HEK293 (cell line): ENCODE measurements around the gene STAB2.

Experiments
- MEIS1 ChIP-seq: sonication (generic); formaldehyde crosslinking; IDR thresholded peaks from 2 replicates; pipeline ENCODE4 v1.8.1; 2022; ENCODE audit warnings: missing genetic modification reagents, mild to moderate bottlenecking, borderline replicate concordance
- YY1 ChIP-seq: fragments of 450-650 bp; formaldehyde crosslinking; IDR thresholded peaks from 2 replicates; pipeline ENCODE4 v1.5.1; 2018; ENCODE audit warnings: missing biosample characterization, missing genetic modification characterization
- ZNF121 ChIP-seq: fragments of 450-650 bp; formaldehyde crosslinking; IDR thresholded peaks from 2 replicates; pipeline ENCODE4 v1.5.1; 2016; ENCODE audit warnings: missing biosample characterization, missing genetic modification characterization
- ZNF138 ChIP-seq: fragments of 450-650 bp; formaldehyde crosslinking; IDR thresholded peaks from 2 replicates; pipeline ENCODE4 v1.5.1; 2016; ENCODE audit warnings: missing biosample characterization, missing genetic modification characterization, borderline replicate concordance
- ZNF302 ChIP-seq: fragments of 450-650 bp; formaldehyde crosslinking; IDR thresholded peaks from 2 replicates; pipeline ENCODE4 v1.5.1; 2016; ENCODE audit warnings: missing biosample characterization, missing genetic modification characterization, low read depth
- ZNF311 ChIP-seq: fragments of 450-650 bp; formaldehyde crosslinking; IDR thresholded peaks from 2 replicates; pipeline ENCODE4 v1.5.1; 2017; ENCODE audit warnings: missing biosample characterization, missing genetic modification characterization, borderline replicate concordance
- ZNF596 ChIP-seq: fragments of 450-650 bp; IDR thresholded peaks from 2 replicates; pipeline ENCODE4 v1.5.0; 2018; ENCODE audit warnings: missing biosample characterization, mild to moderate bottlenecking, missing genetic modification characterization, moderate library complexity
- ZNF626 ChIP-seq: fragments of 450-650 bp; sonication (Bioruptor Pico); formaldehyde crosslinking; IDR thresholded peaks from 2 replicates; pipeline ENCODE4 v1.5.1; 2018; ENCODE audit warnings: missing biosample characterization, missing genetic modification characterization, inconsistent platforms
- ZNF677 ChIP-seq: fragments of 450-650 bp; IDR thresholded peaks from 2 replicates; pipeline ENCODE4 v1.5.0; 2018; ENCODE audit warnings: missing biosample characterization, mild to moderate bottlenecking, missing genetic modification characterization, moderate library complexity
- ZNF707 ChIP-seq: fragments of 450-650 bp; formaldehyde crosslinking; IDR thresholded peaks from 2 replicates; pipeline ENCODE4 v1.5.1; 2016; ENCODE audit warnings: missing biosample characterization, missing genetic modification characterization
- TF ChIP-seq, protein P1 (sequence below): fragments of 450-650 bp; formaldehyde crosslinking; IDR thresholded peaks from 2 replicates; pipeline ENCODE4 v1.5.1; 2016; ENCODE audit warnings: missing biosample characterization, missing genetic modification characterization
- TF ChIP-seq, protein P2 (sequence below): fragments of 450-650 bp; formaldehyde crosslinking; IDR thresholded peaks from 2 replicates; pipeline ENCODE4 v1.5.1; 2016; ENCODE audit warnings: missing biosample characterization, missing genetic modification characterization
- TF ChIP-seq, protein P3 (sequence below): IDR thresholded peaks from 2 replicates; pipeline ENCODE4 v1.6.1; 2011; ENCODE audit warnings: mild to moderate bottlenecking, low read depth, low read length, borderline replicate concordance
- TF ChIP-seq, protein P4 (sequence below): fragments of 450-650 bp; formaldehyde crosslinking; IDR thresholded peaks from 2 replicates; pipeline ENCODE4 v1.5.1; 2016; ENCODE audit warnings: missing biosample characterization, missing genetic modification characterization, low read depth

GRCh38 chr12:103780992-103781391 is 193.9 kb downstream of the STAB2 start:
- TF ChIP-seq, protein P1, sequence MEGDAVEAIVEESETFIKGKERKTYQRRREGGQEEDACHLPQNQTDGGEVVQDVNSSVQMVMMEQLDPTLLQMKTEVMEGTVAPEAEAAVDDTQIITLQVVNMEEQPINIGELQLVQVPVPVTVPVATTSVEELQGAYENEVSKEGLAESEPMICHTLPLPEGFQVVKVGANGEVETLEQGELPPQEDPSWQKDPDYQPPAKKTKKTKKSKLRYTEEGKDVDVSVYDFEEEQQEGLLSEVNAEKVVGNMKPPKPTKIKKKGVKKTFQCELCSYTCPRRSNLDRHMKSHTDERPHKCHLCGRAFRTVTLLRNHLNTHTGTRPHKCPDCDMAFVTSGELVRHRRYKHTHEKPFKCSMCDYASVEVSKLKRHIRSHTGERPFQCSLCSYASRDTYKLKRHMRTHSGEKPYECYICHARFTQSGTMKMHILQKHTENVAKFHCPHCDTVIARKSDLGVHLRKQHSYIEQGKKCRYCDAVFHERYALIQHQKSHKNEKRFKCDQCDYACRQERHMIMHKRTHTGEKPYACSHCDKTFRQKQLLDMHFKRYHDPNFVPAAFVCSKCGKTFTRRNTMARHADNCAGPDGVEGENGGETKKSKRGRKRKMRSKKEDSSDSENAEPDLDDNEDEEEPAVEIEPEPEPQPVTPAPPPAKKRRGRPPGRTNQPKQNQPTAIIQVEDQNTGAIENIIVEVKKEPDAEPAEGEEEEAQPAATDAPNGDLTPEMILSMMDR (tag by site-specific recombination): no peak
- TF ChIP-seq YY1 (tag by site-specific recombination): no peak
- no peak for TF ChIP-seq ZNF626 (tag by site-specific recombination)
- no peak for TF ChIP-seq MEIS1 (CRISPR knock-in tag)
- TF ChIP-seq ZNF596: no peak
- TF ChIP-seq ZNF121 (tag by site-specific recombination): no peak
- no peak for TF ChIP-seq ZNF138 (tag by site-specific recombination)
- TF ChIP-seq ZNF302 (tag by site-specific recombination): no peak
- TF ChIP-seq, protein P2, sequence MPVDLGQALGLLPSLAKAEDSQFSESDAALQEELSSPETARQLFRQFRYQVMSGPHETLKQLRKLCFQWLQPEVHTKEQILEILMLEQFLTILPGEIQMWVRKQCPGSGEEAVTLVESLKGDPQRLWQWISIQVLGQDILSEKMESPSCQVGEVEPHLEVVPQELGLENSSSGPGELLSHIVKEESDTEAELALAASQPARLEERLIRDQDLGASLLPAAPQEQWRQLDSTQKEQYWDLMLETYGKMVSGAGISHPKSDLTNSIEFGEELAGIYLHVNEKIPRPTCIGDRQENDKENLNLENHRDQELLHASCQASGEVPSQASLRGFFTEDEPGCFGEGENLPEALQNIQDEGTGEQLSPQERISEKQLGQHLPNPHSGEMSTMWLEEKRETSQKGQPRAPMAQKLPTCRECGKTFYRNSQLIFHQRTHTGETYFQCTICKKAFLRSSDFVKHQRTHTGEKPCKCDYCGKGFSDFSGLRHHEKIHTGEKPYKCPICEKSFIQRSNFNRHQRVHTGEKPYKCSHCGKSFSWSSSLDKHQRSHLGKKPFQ (tag by site-specific recombination): no peak
- TF ChIP-seq, protein P3, sequence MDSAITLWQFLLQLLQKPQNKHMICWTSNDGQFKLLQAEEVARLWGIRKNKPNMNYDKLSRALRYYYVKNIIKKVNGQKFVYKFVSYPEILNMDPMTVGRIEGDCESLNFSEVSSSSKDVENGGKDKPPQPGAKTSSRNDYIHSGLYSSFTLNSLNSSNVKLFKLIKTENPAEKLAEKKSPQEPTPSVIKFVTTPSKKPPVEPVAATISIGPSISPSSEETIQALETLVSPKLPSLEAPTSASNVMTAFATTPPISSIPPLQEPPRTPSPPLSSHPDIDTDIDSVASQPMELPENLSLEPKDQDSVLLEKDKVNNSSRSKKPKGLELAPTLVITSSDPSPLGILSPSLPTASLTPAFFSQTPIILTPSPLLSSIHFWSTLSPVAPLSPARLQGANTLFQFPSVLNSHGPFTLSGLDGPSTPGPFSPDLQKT: no peak
- no peak for TF ChIP-seq ZNF311 (tag by site-specific recombination)
- TF ChIP-seq, protein P4, sequence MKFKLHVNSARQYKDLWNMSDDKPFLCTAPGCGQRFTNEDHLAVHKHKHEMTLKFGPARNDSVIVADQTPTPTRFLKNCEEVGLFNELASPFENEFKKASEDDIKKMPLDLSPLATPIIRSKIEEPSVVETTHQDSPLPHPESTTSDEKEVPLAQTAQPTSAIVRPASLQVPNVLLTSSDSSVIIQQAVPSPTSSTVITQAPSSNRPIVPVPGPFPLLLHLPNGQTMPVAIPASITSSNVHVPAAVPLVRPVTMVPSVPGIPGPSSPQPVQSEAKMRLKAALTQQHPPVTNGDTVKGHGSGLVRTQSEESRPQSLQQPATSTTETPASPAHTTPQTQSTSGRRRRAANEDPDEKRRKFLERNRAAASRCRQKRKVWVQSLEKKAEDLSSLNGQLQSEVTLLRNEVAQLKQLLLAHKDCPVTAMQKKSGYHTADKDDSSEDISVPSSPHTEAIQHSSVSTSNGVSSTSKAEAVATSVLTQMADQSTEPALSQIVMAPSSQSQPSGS (tag by site-specific recombination): no peak
- TF ChIP-seq ZNF677 (tag by site-specific recombination): no peak
- no peak for TF ChIP-seq ZNF707
